H9 (cell line): ENCODE data around the gene HYAL3. TPM values are rescaled to one million over a fixed set of nuclear protein-coding genes. Genes with fewer than 3 reads are reported as not detected.

ENCODE experiments used
- DNase-seq: peaks from one replicate; pipeline ENCODE4 v3.0.0-alpha.2; 2017
- H2AFZ ChIP-seq: one replicate; pipeline ENCODE4 v1.6.1; 2013; ENCODE audit warnings: mild to moderate bottlenecking, low read length, control low read depth, moderate library complexity
- H2AK5ac ChIP-seq: 2 replicates; pipeline ENCODE4 v1.6.1; 2013; ENCODE audit warnings: low read length, control low read depth, mixed read lengths; ENCODE audit not compliant: insufficient read length
- H2BK120ac ChIP-seq: one replicate; pipeline ENCODE4 v1.6.1; 2013; ENCODE audit warnings: low read depth, mild to moderate bottlenecking, low read length, control low read depth, inconsistent platforms; ENCODE audit not compliant: poor library complexity, severe bottlenecking
- H2BK12ac ChIP-seq: 2 replicates; pipeline ENCODE4 v1.6.1; 2013; ENCODE audit warnings: low read length, control low read depth, mixed read lengths, low read depth; ENCODE audit not compliant: insufficient read length
- H2BK15ac ChIP-seq: 2 replicates; pipeline ENCODE4 v1.6.1; 2013; ENCODE audit warnings: low read depth, low read length, control low read depth
- H2BK20ac ChIP-seq: one replicate; pipeline ENCODE4 v1.6.1; 2013; ENCODE audit warnings: low read depth, mild to moderate bottlenecking, low read length, control low read depth, inconsistent platforms; ENCODE audit not compliant: poor library complexity, severe bottlenecking
- H2BK5ac ChIP-seq: 2 replicates; pipeline ENCODE4 v1.6.1; 2013; ENCODE audit warnings: low read length, control low read depth, mixed read lengths; ENCODE audit not compliant: insufficient read length
- H3K14ac ChIP-seq: 2 replicates; pipeline ENCODE4 v1.6.1; 2013; ENCODE audit warnings: low read length, control low read depth; ENCODE audit not compliant: insufficient read depth
- H3K18ac ChIP-seq: 2 replicates; pipeline ENCODE4 v1.6.1; 2013; ENCODE audit warnings: low read depth, mild to moderate bottlenecking, mixed read lengths, low read length, control low read depth; ENCODE audit not compliant: insufficient read length
- H3K23ac ChIP-seq: 2 replicates; pipeline ENCODE4 v1.6.1; 2013; ENCODE audit warnings: low read length, control low read depth, mixed read lengths, low read depth; ENCODE audit not compliant: insufficient read length
- H3K23me2 ChIP-seq: 2 replicates; pipeline ENCODE4 v1.6.1; 2013; ENCODE audit warnings: low read depth, mild to moderate bottlenecking, mixed read lengths, low read length, control low read depth; ENCODE audit not compliant: insufficient read length, poor library complexity, severe bottlenecking
- H3K27ac ChIP-seq: 2 replicates; pipeline ENCODE4 v1.5.1; 2013; ENCODE audit warnings: low read length, control low read depth, mixed read lengths, low read depth; ENCODE audit not compliant: insufficient read length
- H3K27me3 ChIP-seq: 2 replicates; pipeline ENCODE4 v1.6.1; 2013; ENCODE audit warnings: low read length, control low read depth, inconsistent platforms; ENCODE audit not compliant: insufficient read depth
- H3K4ac ChIP-seq: 2 replicates; pipeline ENCODE4 v1.6.1; 2013; ENCODE audit warnings: low read depth, mild to moderate bottlenecking, control low read depth, inconsistent platforms, low read length, moderate library complexity
- H3K4me1 ChIP-seq: 2 replicates; pipeline ENCODE4 v1.6.1; 2013; ENCODE audit warnings: low read length, control low read depth, inconsistent platforms; ENCODE audit not compliant: insufficient read depth
- H3K4me2 ChIP-seq: 2 replicates; pipeline ENCODE4 v1.6.1; 2013; ENCODE audit warnings: low read length, control low read depth, mixed read lengths; ENCODE audit not compliant: insufficient read length, insufficient read depth
- H3K56ac ChIP-seq: 2 replicates; pipeline ENCODE4 v1.6.1; 2013; ENCODE audit warnings: low read depth, mild to moderate bottlenecking, mixed read lengths, low read length, control low read depth; ENCODE audit not compliant: insufficient read length
- H3K79me1 ChIP-seq: 2 replicates; pipeline ENCODE4 v1.6.1; 2013; ENCODE audit warnings: low read depth, mild to moderate bottlenecking, moderate library complexity, low read length, control low read depth, inconsistent platforms; ENCODE audit not compliant: insufficient read depth, poor library complexity, severe bottlenecking
- H3K79me2 ChIP-seq: 2 replicates; pipeline ENCODE4 v1.6.1; 2013; ENCODE audit warnings: low read length, control low read depth, inconsistent platforms; ENCODE audit not compliant: insufficient read depth
- H3K9ac ChIP-seq: 2 replicates; pipeline ENCODE4 v1.6.1; 2013; ENCODE audit warnings: low read length, control low read depth, mixed read lengths; ENCODE audit not compliant: insufficient read length; ENCODE audit errors: extremely low read depth
- H3K9me3 ChIP-seq: one replicate; pipeline ENCODE4 v1.6.1; 2013; ENCODE audit warnings: low read depth, low read length, inconsistent platforms; ENCODE audit not compliant: control insufficient read depth
- H3T11ph ChIP-seq: one replicate; pipeline ENCODE4 v1.6.1; 2013; ENCODE audit warnings: mild to moderate bottlenecking, low read length, control low read depth, inconsistent platforms
- H4K20me1 ChIP-seq: one replicate; pipeline ENCODE4 v1.6.1; 2013; ENCODE audit not compliant: control insufficient read depth, insufficient read length, insufficient read depth
- H4K5ac ChIP-seq: 2 replicates; pipeline ENCODE4 v1.6.1; 2013; ENCODE audit warnings: low read depth, mild to moderate bottlenecking, mixed read lengths, low read length, control low read depth; ENCODE audit not compliant: insufficient read length
- H4K8ac ChIP-seq: replicated peaks from 2 replicates; pipeline ENCODE4 v1.6.1; 2013; ENCODE audit warnings: low read length, control low read depth, mixed read lengths, low read depth; ENCODE audit not compliant: insufficient read length
- H4K91ac ChIP-seq: 2 replicates; pipeline ENCODE4 v1.6.1; 2013; ENCODE audit warnings: low read depth, mild to moderate bottlenecking, moderate library complexity, mixed read lengths, low read length, control low read depth; ENCODE audit not compliant: insufficient read length
- H3K27ac Mint-ChIP-seq, 3 experiments: 2 replicates in 2 of 3; 3 replicates in 1 of 3; pipeline ENCODE4 v1.8.0; 2020 to 2021; ENCODE audit warnings: mixed read lengths in 3 of 3, mild to moderate bottlenecking in 1 of 3, moderate library complexity in 1 of 3
- H3K27me3 Mint-ChIP-seq: 2 replicates; pipeline ENCODE4 v1.8.0; 2021; ENCODE audit warnings: low read depth, mild to moderate bottlenecking, moderate library complexity, mixed read lengths
- H3K36me3 Mint-ChIP-seq, 3 experiments: 2 replicates in 2 of 3; 3 replicates in 1 of 3; pipeline ENCODE4 v1.8.0; 2020 to 2021; ENCODE audit warnings: low read depth in 3 of 3, mixed read lengths in 3 of 3; ENCODE audit not compliant: insufficient read depth in 1 of 3
- H3K4me1 Mint-ChIP-seq, 2 experiments: 2 replicates each; pipeline ENCODE4 v1.8.0; 2020; ENCODE audit warnings: mixed read lengths in 2 of 2
- H3K4me3 Mint-ChIP-seq, 2 experiments: 2 replicates in 1 of 2; 3 replicates in 1 of 2; pipeline ENCODE4 v1.8.0; 2020 to 2021; ENCODE audit warnings: mild to moderate bottlenecking in 2 of 2, mixed read lengths in 2 of 2, moderate library complexity in 1 of 2
- H3K9me3 Mint-ChIP-seq, 2 experiments: 2 replicates in 1 of 2; 3 replicates in 1 of 2; pipeline ENCODE4 v1.8.0; 2020; ENCODE audit warnings: mild to moderate bottlenecking in 2 of 2, mixed read lengths in 2 of 2, moderate library complexity in 1 of 2
- CTCF ChIP-seq: fragments of 200-600 bp; sonication (generic); conservative IDR thresholded peaks from 3 replicates; pipeline ENCODE4 v1.8.0; 2021; ENCODE audit warnings: antibody characterized with exemption, mild to moderate bottlenecking
- WGBS: extraction: QIAGEN DNeasy Blood & Tissue Kit; methylation state at CpG from one replicate; pipeline ENCODE4 v1.1.7; 2013; ENCODE audit warnings: missing lambda C conversion rate, low lambda C conversion rate, mixed read lengths; ENCODE audit not compliant: insufficient read length; ENCODE audit errors: extremely low coverage; 5-methylcytosine and 5-hydroxymethylcytosine counted together
- total RNA-seq: library from RNA; stranded (reverse); gene quantifications from 2 replicates; pipeline ENCODE4 v1.2.1, GENCODE V29; 2021

The HYAL3 gene
- total RNA-seq, 1 experiment from 2014 or later, result 3.1 TPM

DNA sequence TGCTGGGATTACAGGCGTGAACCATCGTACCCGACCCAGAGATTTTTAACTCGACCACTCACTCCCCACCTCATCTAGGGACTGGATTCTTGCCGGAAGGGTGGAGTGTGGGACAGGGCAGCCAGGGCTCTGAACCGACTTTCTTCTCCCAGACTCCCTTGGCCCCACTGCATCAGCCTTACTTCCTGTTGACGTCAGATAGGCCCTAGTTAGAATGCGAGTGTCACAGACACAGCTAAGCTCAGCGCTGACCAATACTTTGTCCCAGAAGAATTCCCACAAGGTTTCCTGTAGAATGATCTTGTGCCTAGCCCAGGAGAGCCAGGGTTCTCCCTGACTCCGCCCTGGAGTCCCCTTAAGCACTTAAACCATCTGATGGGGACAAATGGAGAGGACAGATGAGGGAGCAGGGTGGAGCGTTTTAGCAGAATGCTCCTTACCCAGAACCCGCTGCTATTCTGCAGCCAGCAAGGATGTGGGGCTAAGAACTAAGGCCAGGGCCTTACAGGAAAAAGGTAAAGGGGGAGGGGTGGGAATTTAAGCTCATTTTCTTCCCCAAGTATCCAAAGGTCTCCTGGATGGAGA is 34.6 kb upstream of the HYAL3 start:
- DNase-seq, result no peak
- no peak overlapping the region for H3K4ac ChIP-seq
- no CpG with 5 or more reads among the region's 12 CpGs for WGBS
- H2BK15ac ChIP-seq, result no peak overlapping the region
- H3K18ac ChIP-seq, result no peak overlapping the region
- no peak overlapping the region for H3K27ac ChIP-seq
- H2AFZ ChIP-seq, result no peak overlapping the region
- H3K27ac Mint-ChIP-seq, result peak overlapping the region in 2 of 3 experiments; percentile 48 to 49; a peak in 3 of 7 replicates
- H4K8ac ChIP-seq, result no peak overlapping the region
- no peak overlapping the region for H4K91ac ChIP-seq
- H4K20me1 ChIP-seq, result no peaks in the 10 kb centered on the region
- no peak overlapping the region for H2BK20ac ChIP-seq
- H3K9me3 ChIP-seq, result no peaks in the 10 kb centered on the region
- no peak overlapping the region for H2AK5ac ChIP-seq
- no peak for TF ChIP-seq CTCF
- no peak overlapping the region for H3K4me2 ChIP-seq
- no peak overlapping the region for H3T11ph ChIP-seq
- peak overlapping the region in 1 of 2 experiments; percentile 11; a peak in 2 of 5 replicates for H3K4me3 Mint-ChIP-seq
- H3K4me1 ChIP-seq, result no peaks in the 10 kb centered on the region; the same call in 1 of the 2 replicates
- no peaks in the 10 kb centered on the region for H3K9me3 Mint-ChIP-seq
- no peak overlapping the region for H2BK5ac ChIP-seq
- H3K23me2 ChIP-seq, result peaks cover 17% of the 10 kb centered on the region
- peaks cover 11 to 45% (median 44%) of the 10 kb centered on the region in 3 experiments; a peak in 6 of 7 replicates for H3K36me3 Mint-ChIP-seq
- no peak overlapping the region for H2BK12ac ChIP-seq
- no peak overlapping the region for H3K23ac ChIP-seq
- peaks cover 10% of the 10 kb centered on the region for H3K27me3 Mint-ChIP-seq
- H4K5ac ChIP-seq, result no peak overlapping the region
- H3K14ac ChIP-seq, result no peak overlapping the region
- no peak overlapping the region for H2BK120ac ChIP-seq
- no peaks in the 10 kb centered on the region for H3K79me1 ChIP-seq
- H3K79me2 ChIP-seq, result peaks cover 5% of the 10 kb centered on the region; the same call in 1 of the 2 replicates
- H3K27me3 ChIP-seq, result no peaks in the 10 kb centered on the region; the same call in 1 of the 2 replicates
- H3K4me1 Mint-ChIP-seq, result peaks cover 20 to 28% of the 10 kb centered on the region in 2 experiments
- no peak overlapping the region for H3K9ac ChIP-seq
- no peak overlapping the region for H3K56ac ChIP-seq
